ENCODE measurements around the gene FOXL3.

FOXL3 gene

DNA sequence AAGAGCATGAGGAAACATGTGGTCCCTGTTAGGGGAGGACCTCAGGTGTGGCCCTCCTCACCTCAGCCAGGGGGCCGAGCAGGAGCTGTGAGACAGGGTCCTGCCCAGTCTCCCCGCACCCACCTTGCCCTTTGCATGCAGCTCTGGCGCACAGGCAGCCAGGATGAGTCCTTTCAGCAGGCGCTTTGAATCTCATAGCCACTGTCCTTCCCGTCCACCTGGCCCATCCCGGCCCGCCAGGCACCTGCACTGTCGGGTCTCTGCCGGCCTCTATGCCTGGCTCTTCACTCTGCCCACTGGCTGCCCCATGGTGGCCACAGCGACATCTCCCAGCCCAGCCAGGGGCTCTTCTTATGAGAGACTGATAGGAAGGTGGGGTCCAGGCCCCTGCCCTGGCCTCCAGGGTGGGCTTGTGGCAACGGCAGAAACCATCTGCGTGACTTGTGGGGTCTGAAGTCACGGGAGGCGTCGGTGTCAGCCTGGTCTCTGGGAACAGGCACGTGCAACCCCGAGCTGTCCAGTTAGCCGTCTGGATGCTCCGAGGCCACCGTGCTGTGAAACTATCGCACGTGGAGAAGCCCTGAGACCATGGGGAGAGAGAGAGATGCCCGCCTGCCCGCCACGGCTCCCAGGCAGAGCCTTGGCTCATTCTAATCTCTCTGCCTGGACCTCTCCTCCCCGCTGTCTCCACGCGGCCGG, 37.4 kb downstream of the FOXL3 start:
- no peak for DNase-seq (ENCODE audit: extremely low read depth, insufficient read length)
- no peaks in the 10 kb centered on the region; the same call in 1 of the 2 replicates for H3K27me3 ChIP-seq (replicated peaks; ENCODE audit: control insufficient read depth, insufficient read depth, low read length)
- H3K36me3 ChIP-seq (ENCODE audit: control insufficient read depth, insufficient read depth, low read length), result no peaks in the 10 kb centered on the region
- no peak overlapping the region for H3K4me3 ChIP-seq (replicated peaks; ENCODE audit: low read depth, low read length)
- TF ChIP-seq CTCF (IDR thresholded peaks at IDR 0.05; ENCODE audit: insufficient read depth, low read length, poor library complexity, severe bottlenecking), result no peak

GRCh38 chr7:327991-328702, 38.2 kb downstream of the FOXL3 start:
- Histone ChIP-seq H3K27me3 (replicated peaks; ENCODE audit: control insufficient read depth, insufficient read depth, low read length) (no peaks in the 10 kb centered on the region; the same call in 1 of the 2 replicates), H3K36me3 (ENCODE audit: control insufficient read depth, insufficient read depth, low read length) (no peaks in the 10 kb centered on the region), H3K4me3 (replicated peaks; ENCODE audit: low read depth, low read length) (no peak overlapping the region)
- DNase-seq (ENCODE audit: extremely low read depth, insufficient read length), result no peak
- no peak for TF ChIP-seq CTCF (IDR thresholded peaks at IDR 0.05; ENCODE audit: insufficient read depth, low read length, poor library complexity, severe bottlenecking)

DNA sequence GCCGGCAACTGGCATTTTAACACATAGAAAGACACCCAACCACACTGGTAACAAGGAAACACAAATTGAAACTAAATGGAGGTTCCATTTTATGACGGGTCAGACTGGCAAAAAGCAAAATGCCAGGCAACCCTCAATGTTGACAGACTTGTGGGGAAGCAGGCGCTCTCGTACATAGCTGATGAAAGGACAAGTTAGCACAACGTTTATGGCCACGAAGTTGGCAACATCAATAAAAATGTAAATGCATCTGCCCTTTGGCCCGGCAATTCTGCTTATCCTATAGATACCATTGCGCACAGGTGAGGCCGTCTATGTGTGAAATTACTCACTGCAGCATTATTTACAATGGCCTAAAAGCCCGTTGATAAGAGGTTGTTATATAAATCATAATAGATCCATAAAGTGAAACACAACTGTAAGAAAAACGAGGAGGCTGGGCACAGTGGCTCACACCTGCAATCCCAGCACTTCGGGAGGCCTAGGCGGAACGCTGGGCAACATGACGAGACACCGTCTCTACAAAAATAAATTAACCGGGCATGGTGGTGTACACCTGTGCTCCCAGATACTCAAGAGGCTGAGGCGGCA, 39.8 kb downstream of the FOXL3 start:
- H3K4me3 ChIP-seq (replicated peaks; ENCODE audit: low read depth, low read length), result no peak overlapping the region
- H3K27me3 ChIP-seq (replicated peaks; ENCODE audit: control insufficient read depth, insufficient read depth, low read length), result no peaks in the 10 kb centered on the region; the same call in 1 of the 2 replicates
- H3K36me3 ChIP-seq (ENCODE audit: control insufficient read depth, insufficient read depth, low read length), result no peaks in the 10 kb centered on the region
- no peak for TF ChIP-seq CTCF (IDR thresholded peaks at IDR 0.05; ENCODE audit: insufficient read depth, low read length, poor library complexity, severe bottlenecking)
- DNase-seq (ENCODE audit: extremely low read depth, insufficient read length), result no peak

- TF ChIP-seq CTCF (IDR thresholded peaks at IDR 0.05; ENCODE audit: insufficient read depth, low read length, poor library complexity, severe bottlenecking), result no peak
- no peak for DNase-seq (ENCODE audit: extremely low read depth, insufficient read length)
- Histone ChIP-seq H3K4me3 (replicated peaks; ENCODE audit: low read depth, low read length) (no peak overlapping the region), H3K27me3 (replicated peaks; ENCODE audit: control insufficient read depth, insufficient read depth, low read length) (no peaks in the 10 kb centered on the region; the same call in 1 of the 2 replicates), H3K36me3 (ENCODE audit: control insufficient read depth, insufficient read depth, low read length) (no peaks in the 10 kb centered on the region)
These were observed 40.7 kb downstream of the FOXL3 start for GRCh38 chr7:330511-331230.

- no peak for TF ChIP-seq CTCF (IDR thresholded peaks at IDR 0.05; ENCODE audit: insufficient read depth, low read length, poor library complexity, severe bottlenecking)
- no peak overlapping the region for H3K4me3 ChIP-seq (replicated peaks; ENCODE audit: low read depth, low read length)
- no peak for DNase-seq (ENCODE audit: extremely low read depth, insufficient read length)
These were observed 42.1 kb downstream of the FOXL3 start for GRCh38 chr7:332020-332517.

More at GRCh38 chr7:332020-332517, 42.1 kb downstream of the FOXL3 start:
- no peaks in the 10 kb centered on the region for H3K36me3 ChIP-seq (ENCODE audit: control insufficient read depth, insufficient read depth, low read length)
- H3K27me3 ChIP-seq (replicated peaks; ENCODE audit: control insufficient read depth, insufficient read depth, low read length), result no peaks in the 10 kb centered on the region

All from GM06990 (cell line).